Prostate gland (tissue), 2 donors: ENCODE results near the gene BACH1.

ENCODE experiments used
- CTCF ChIP-seq, 4 experiments: fragments of 200-600 bp in 2 of 4; fragments of 450-650 bp in 2 of 4; sonication (generic) in 2 of 4; IDR thresholded peaks; 1 replicate in 3 of 4; 2 replicates in 1 of 4; pipeline ENCODE4 v1.5.1; 2016 to 2019; ENCODE audit warnings: antibody characterized with exemption in 4 of 4, mild to moderate bottlenecking in 2 of 4, moderate library complexity in 2 of 4
- POLR2AphosphoS5 ChIP-seq: sonication (generic); formaldehyde crosslinking; IDR thresholded peaks from one replicate; pipeline ENCODE4 v1.6.1; 2017; ENCODE audit warnings: antibody characterized with exemption

- TF ChIP-seq CTCF (IDR thresholded peaks at IDR 0.05) (no peak), POLR2AphosphoS5 (no peak)
Observed at GRCh38 chr21:29250636-29251035, 48.1 kb upstream of the BACH1 start.
